H1 (cell line): ENCODE results near the gene ABCB11. TPM values are rescaled to one million over a fixed set of nuclear protein-coding genes. Genes with fewer than 3 reads are reported as not detected.

Experiments used
- CTCF ChIA-PET: fragments of 300-600 bp; sonication (Branson Sonifier 250); formaldehyde crosslinking; loops from one replicate; lab custom pipeline; 2021; ENCODE audit not compliant: partially characterized antibody; lab: Charles Lee
- POLR2A ChIA-PET: fragments of 300-600 bp; sonication (Branson Sonifier 250); formaldehyde crosslinking; loops from one replicate; lab custom pipeline; 2021; ENCODE audit warnings: inconsistent platforms; ENCODE audit not compliant: partially characterized antibody; lab: Charles Lee
- DNase-seq, 2 experiments: peaks; one replicate each; pipeline versions ENCODE4 v3.0.0 to v3.0.0-alpha.2; 2010 to 2022; ENCODE audit warnings: low spot score in 2 of 2, low read depth in 1 of 2, mixed read lengths in 1 of 2
- FAIRE-seq: peaks from 2 replicates; lab custom pipeline; 2011; peaks lifted over from hg19 to GRCh38; lab: Jason Lieb, UNC
- H2AFZ ChIP-seq: 2 replicates; pipeline ENCODE4 v1.8.1; 2012; ENCODE audit warnings: low read length, inconsistent platforms
- H2AK5ac ChIP-seq: 2 replicates; pipeline ENCODE4 v1.6.1; 2013; ENCODE audit warnings: low read depth, low read length
- H2BK120ac ChIP-seq: replicated peaks from 2 replicates; pipeline ENCODE3; 2013; ENCODE audit warnings: low read depth, low read length, inconsistent platforms
- H2BK12ac ChIP-seq: 2 replicates; pipeline ENCODE4 v1.6.1; 2013; ENCODE audit warnings: low read depth, low read length
- H2BK15ac ChIP-seq: 2 replicates; pipeline ENCODE4 v1.6.1; 2013; ENCODE audit warnings: low read length
- H2BK20ac ChIP-seq: 2 replicates; pipeline ENCODE4 v1.6.1; 2013; ENCODE audit warnings: low read length
- H2BK5ac ChIP-seq: 2 replicates; pipeline ENCODE4 v1.6.1; 2013; ENCODE audit warnings: low read depth, low read length
- H3K14ac ChIP-seq: 2 replicates; pipeline ENCODE4 v1.6.1; 2013; ENCODE audit warnings: inconsistent platforms; ENCODE audit not compliant: insufficient read length
- H3K18ac ChIP-seq: 2 replicates; pipeline ENCODE4 v1.6.1; 2013; ENCODE audit warnings: low read length; ENCODE audit errors: extremely low read depth
- H3K23ac ChIP-seq: 2 replicates; pipeline ENCODE4 v1.6.1; 2013; ENCODE audit warnings: inconsistent platforms; ENCODE audit not compliant: insufficient read length
- H3K23me2 ChIP-seq: 2 replicates; pipeline ENCODE4 v1.6.1; 2013; ENCODE audit warnings: low read depth, low read length
- H3K27ac ChIP-seq: 2 replicates; pipeline ENCODE4 v1.6.1; 2011; ENCODE audit warnings: low read depth, low read length, inconsistent platforms
- H3K27me3 ChIP-seq, 4 experiments: replicated peaks in 1 of 4; 1 replicate in 1 of 4; 2 replicates in 3 of 4; pipeline versions ENCODE4 v1.6.1 to v1.8.1; 2011 to 2013; ENCODE audit warnings: low read length in 3 of 4, mild to moderate bottlenecking in 3 of 4, inconsistent platforms in 2 of 4, mixed read lengths in 2 of 4, moderate library complexity in 1 of 4; ENCODE audit not compliant: control insufficient read depth in 3 of 4, insufficient read depth in 3 of 4; ENCODE audit errors: extremely low read depth in 1 of 4
- H3K36me3 ChIP-seq, 4 experiments: 2 replicates each; pipeline versions ENCODE4 v1.6.1 to v1.8.1; 2011 to 2013; ENCODE audit warnings: mild to moderate bottlenecking in 4 of 4, low read length in 3 of 4, moderate library complexity in 2 of 4, control low read depth in 1 of 4, inconsistent platforms in 1 of 4; ENCODE audit not compliant: insufficient read depth in 4 of 4, control insufficient read depth in 2 of 4
- H3K4ac ChIP-seq: replicated peaks from 2 replicates; pipeline ENCODE3; 2013; ENCODE audit warnings: low read length, low read depth, mixed read lengths, inconsistent platforms; ENCODE audit not compliant: insufficient read length
- H3K4me1 ChIP-seq, 4 experiments: replicated peaks in 1 of 4; 1 replicate in 1 of 4; 2 replicates in 3 of 4; pipeline versions ENCODE4 v1.6.1 to v1.8.1; 2011 to 2013; ENCODE audit warnings: low read length in 3 of 4, inconsistent platforms in 2 of 4, mixed read lengths in 1 of 4; ENCODE audit not compliant: insufficient read depth in 4 of 4, control insufficient read depth in 3 of 4
- H3K4me2 ChIP-seq, 2 experiments: 2 replicates each; pipeline versions ENCODE4 v1.6.1 to v1.8.1; 2011 to 2013; ENCODE audit warnings: low read depth in 2 of 2, low read length in 2 of 2, control low read depth in 1 of 2, inconsistent platforms in 1 of 2, mild to moderate bottlenecking in 1 of 2; ENCODE audit not compliant: insufficient read depth in 1 of 2
- H3K4me3 ChIP-seq, 4 experiments: fragments of 200-600, 300-600 bp in 1 of 4; sonication (generic), shearing (Covaris generic), sonication (Bioruptor Twin) in 1 of 4; 2 replicates each; pipeline versions ENCODE4 v1.5.1 to v1.8.1; 2011 to 2016; ENCODE audit warnings: low read length in 4 of 4, low read depth in 3 of 4, control low read depth in 2 of 4, inconsistent platforms in 2 of 4, mild to moderate bottlenecking in 2 of 4, mixed read lengths in 1 of 4, moderate library complexity in 1 of 4; ENCODE audit not compliant: insufficient read depth in 2 of 4; ENCODE audit errors: extremely low read depth in 1 of 4
- H3K56ac ChIP-seq: replicated peaks from 2 replicates; pipeline ENCODE3; 2013; ENCODE audit warnings: low read depth, mild to moderate bottlenecking, mixed read lengths, low read length, inconsistent platforms; ENCODE audit not compliant: insufficient read length
- H3K79me1 ChIP-seq: 2 replicates; pipeline ENCODE4 v1.6.1; 2013; ENCODE audit warnings: low read depth, low read length, control low read depth
- H3K79me2 ChIP-seq, 2 experiments: 2 replicates each; pipeline versions ENCODE4 v1.6.1 to v1.8.1; 2012 to 2013; ENCODE audit warnings: low read length in 2 of 2, mild to moderate bottlenecking in 2 of 2, inconsistent platforms in 1 of 2; ENCODE audit not compliant: insufficient read depth in 2 of 2, control insufficient read depth in 1 of 2
- H3K9ac ChIP-seq, 4 experiments: replicated peaks in 1 of 4; 1 replicate in 1 of 4; 2 replicates in 3 of 4; pipeline versions ENCODE4 v1.6.1 to v1.8.1; 2011 to 2013; ENCODE audit warnings: low read depth in 3 of 4, low read length in 3 of 4, control low read depth in 2 of 4, mild to moderate bottlenecking in 2 of 4, moderate library complexity in 2 of 4, inconsistent platforms in 1 of 4; ENCODE audit errors: extremely low read depth in 1 of 4
- H3K9me3 ChIP-seq, 2 experiments: 2 replicates each; pipeline versions ENCODE4 v1.6.1 to v1.8.1; 2012 to 2013; ENCODE audit warnings: mild to moderate bottlenecking in 2 of 2, moderate library complexity in 2 of 2, control low read depth in 1 of 2, inconsistent platforms in 1 of 2, low read depth in 1 of 2, low read length in 1 of 2, mixed read lengths in 1 of 2; ENCODE audit not compliant: insufficient read depth in 2 of 2
- H4K20me1 ChIP-seq, 2 experiments: replicated peaks in 1 of 2; 2 replicates each; pipeline versions ENCODE3 to v1.8.1; 2011 to 2013; ENCODE audit warnings: inconsistent platforms in 2 of 2, low read length in 2 of 2, mild to moderate bottlenecking in 1 of 2; ENCODE audit not compliant: insufficient read depth in 2 of 2, control insufficient read depth in 1 of 2
- H4K5ac ChIP-seq: 2 replicates; pipeline ENCODE4 v1.6.1; 2013; ENCODE audit warnings: low read length, low read depth, mixed read lengths, inconsistent platforms; ENCODE audit not compliant: insufficient read length
- H4K8ac ChIP-seq: 2 replicates; pipeline ENCODE4 v1.8.0; 2013; ENCODE audit warnings: mild to moderate bottlenecking, moderate library complexity, low read length, inconsistent platforms; ENCODE audit not compliant: insufficient read depth; ENCODE audit errors: extremely low read depth
- H4K91ac ChIP-seq: replicated peaks from 2 replicates; pipeline ENCODE3; 2013; ENCODE audit warnings: low read length, mixed read lengths, inconsistent platforms; ENCODE audit not compliant: insufficient read length
- MAFK ChIP-seq: IDR thresholded peaks from 2 replicates; pipeline ENCODE4 v1.6.1; 2012; ENCODE audit warnings: low read depth, mild to moderate bottlenecking, improper control_type of control experiment, low read length
- POLR2AphosphoS5 ChIP-seq: IDR thresholded peaks from 2 replicates; pipeline ENCODE4 v1.6.1; 2011; ENCODE audit warnings: low read depth, low read length
- SIRT6 ChIP-seq: IDR thresholded peaks from one replicate; pipeline ENCODE4 v1.7.1; 2012; ENCODE audit warnings: low read length, inconsistent platforms
- WGBS, 2 experiments: shearing (Covaris generic) in 1 of 2; methylation state at CpG; one replicate each; pipeline versions ENCODE4 v1.1.6 to v1.1.7; 2013 to 2015; ENCODE audit warnings: low lambda C conversion rate in 2 of 2, mixed read lengths in 2 of 2, inconsistent platforms in 1 of 2, low coverage in 1 of 2, missing lambda C conversion rate in 1 of 2; ENCODE audit not compliant: insufficient replicate concordance in 2 of 2, insufficient coverage in 1 of 2, insufficient read length in 1 of 2; ENCODE audit errors: extremely low coverage in 1 of 2, missing lambda C conversion rate in 1 of 2; 5-methylcytosine and 5-hydroxymethylcytosine counted together
- polyA plus RNA-seq, 7 experiments: library from polyadenylated mRNA; depleted of rRNA in 3 of 7; stranded (reverse) in 5 of 7; unstranded in 2 of 7; fragments of >200 nt in 5 of 7; fragments of 200-250 nt in 2 of 7; gene quantifications; 1 replicate in 5 of 7; 2 replicates in 1 of 7; 4 replicates in 1 of 7; pipeline versions ENCODE4 v1.2.1 to v1.2.3, GENCODE V29; 2011 to 2013; ENCODE audit warnings: missing spikeins in 2 of 7, mixed read lengths in 2 of 7
- total RNA-seq: library from RNA; stranded (reverse); fragmentation: NEBNext Ultra II Directional; extraction: Animal tissue kit (Norgen Biotek cat#: 25700); gene quantifications from 2 replicates; pipeline ENCODE4 v1.2.1, GENCODE V29; 2021

The ABCB11 gene
- total and polyA plus RNA-seq, 2 of the 8 experiments (the other 6 are each of a cell fraction or from before 2014, with no cell fraction given): not detected

GRCh38 chr2:168998609-168999211 is 32.4 kb downstream of the ABCB11 start:
- Histone ChIP-seq H4K20me1 (no peaks in the 10 kb centered on the region), H3K4me3 (no peak overlapping the region), H4K5ac (no peak overlapping the region), H2BK5ac (no peak overlapping the region), H3K9ac (no peak overlapping the region), H3K9me3 (no peaks in the 10 kb centered on the region), H3K79me2 (no peaks in the 10 kb centered on the region), H2AFZ (no peak overlapping the region), H3K56ac (no peak overlapping the region), H3K36me3 (no peaks in the 10 kb centered on the region), H3K14ac (no peak overlapping the region), H3K18ac (no peak overlapping the region), H3K23me2 (no peaks in the 10 kb centered on the region; the same call in 1 of the 2 replicates), H4K8ac (no peak overlapping the region), H2AK5ac (no peak overlapping the region), H3K27me3 (no peaks in the 10 kb centered on the region), H2BK12ac (no peak overlapping the region), H3K23ac (no peak overlapping the region), H4K91ac (no peak overlapping the region), H3K4ac (no peak overlapping the region), H3K4me2 (no peak overlapping the region), H2BK120ac (no peak overlapping the region), H3K4me1 (no peaks in the 10 kb centered on the region), H2BK20ac (no peak overlapping the region), H3K27ac (no peak overlapping the region), H2BK15ac (no peak overlapping the region), H3K79me1 (no peaks in the 10 kb centered on the region)
- FAIRE-seq: no peak
- no peak for TF ChIP-seq POLR2AphosphoS5
- no peak for TF ChIP-seq MAFK
- TF ChIP-seq SIRT6: no peak
- WGBS, 2 experiments: 91% methylated on average over 4 of the region's 4 CpGs; no CpG with 5 or more reads in 1 of the 2 experiments
- no peak for DNase-seq
- ChIA-PET CTCF (interaction anchor here (1.1 to 1.6 kb wide), 2 partner anchors 19 to 51 kb away, joined by 3 read pairs; no protein-coding TSS in a partner anchor), POLR2A (no interaction called here)
